ENCODE results near the gene TTC21A.

Gene TTC21A

DNA sequence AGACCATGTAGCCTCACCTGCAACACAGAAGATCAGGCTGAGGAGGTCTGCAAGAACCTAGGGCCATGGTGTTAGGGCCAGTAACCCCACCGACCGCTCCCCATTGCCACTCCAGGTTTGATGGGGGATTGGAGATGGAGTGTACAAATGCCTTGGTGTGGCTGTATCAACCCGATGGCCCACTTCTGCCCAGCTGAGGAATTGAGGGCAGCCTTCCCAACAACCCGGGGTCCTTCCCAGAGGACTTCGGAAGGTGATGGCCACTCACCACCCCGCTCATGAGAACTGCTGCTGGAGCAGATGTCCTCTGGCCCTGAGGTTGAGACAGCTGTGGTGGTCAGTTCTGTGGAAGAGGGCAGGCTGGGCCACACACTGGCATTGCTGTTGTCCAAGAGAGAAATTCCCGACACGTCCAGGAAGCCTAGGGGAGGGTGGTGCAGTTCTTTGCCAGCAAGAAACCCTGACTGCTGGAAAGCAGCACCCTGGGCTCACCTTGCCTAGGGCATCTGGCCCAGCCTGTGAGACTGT, 8.9 kb upstream of the TTC21A start:
- DNase-seq, result no peak

DNA sequence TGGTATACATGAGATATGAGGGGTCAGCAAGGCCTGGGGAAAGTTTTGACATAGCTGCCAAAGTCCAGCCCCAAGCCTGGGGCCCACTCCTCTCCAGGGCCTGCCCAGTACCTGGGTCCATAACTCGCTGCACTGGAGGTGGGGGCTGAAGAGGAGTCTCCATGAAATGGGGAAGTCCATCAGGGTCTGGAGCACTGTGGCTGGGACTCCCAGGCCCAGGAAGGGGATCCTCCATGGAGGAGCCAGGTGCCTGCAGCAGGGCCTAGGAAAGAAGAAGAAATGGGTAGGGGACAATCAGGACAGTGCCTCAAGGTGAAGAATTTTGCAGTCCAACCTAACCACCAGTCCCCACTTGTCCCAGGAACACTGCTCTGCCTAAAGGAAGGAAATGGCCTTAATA, 8.2 kb upstream of the TTC21A start:
- no peak for DNase-seq

DNA sequence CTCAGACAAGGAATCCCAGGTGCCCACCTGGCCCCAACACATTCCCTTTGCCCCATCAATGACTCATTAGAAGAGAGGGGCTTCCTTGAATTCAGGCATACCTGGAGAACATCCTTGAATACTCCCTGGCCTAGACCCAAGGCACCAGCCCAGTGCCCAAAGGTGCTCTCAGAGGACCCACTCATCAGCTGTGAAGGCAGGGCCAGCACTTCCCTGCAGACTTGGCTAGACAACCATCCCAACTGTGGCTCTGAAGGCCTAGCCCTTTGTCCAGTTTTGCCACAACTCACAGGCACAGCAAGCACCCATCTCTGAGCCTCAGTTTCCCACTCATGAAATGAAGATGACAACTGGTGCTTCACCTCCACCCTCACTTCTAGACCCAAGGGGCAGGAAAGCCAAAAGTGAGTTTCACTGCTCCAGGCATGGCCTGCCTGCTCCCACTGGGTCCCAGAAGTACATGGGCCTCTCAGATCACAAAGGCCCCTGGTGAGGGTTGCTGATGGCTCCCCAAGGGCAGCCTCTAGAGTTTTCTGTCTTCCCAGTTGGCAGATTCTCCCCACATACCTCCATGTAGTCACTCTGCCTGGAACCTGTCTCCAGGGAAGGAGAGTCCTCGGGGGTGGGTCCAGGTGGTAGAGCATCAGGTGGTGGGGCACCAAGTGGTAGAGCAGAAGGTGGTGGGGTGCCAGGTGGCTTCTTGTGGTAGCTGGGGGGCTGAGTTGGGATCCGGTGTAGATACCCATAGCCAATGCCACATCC, 7.6 kb upstream of the TTC21A start:
- DNase-seq, result no peak

DNA sequence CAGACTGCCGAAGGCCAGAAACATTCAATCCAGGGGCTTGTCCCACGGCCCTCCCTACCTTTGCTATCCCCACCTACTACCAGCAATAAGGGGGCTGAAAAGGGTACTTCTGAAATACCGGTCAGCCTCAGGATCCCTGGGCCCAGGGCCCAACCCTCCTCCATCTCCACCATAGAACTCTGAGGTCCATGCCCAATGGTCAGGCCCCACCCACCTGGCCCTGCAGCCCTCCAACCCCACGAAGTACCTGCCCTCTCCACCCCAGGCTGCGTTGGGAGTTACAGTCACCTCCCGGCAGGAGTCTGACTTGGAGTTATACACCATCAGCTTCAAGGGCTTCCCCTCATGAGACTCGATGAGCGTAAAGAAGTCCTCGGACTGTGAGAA, 7.0 kb upstream of the TTC21A start:
- no peak for DNase-seq

DNA sequence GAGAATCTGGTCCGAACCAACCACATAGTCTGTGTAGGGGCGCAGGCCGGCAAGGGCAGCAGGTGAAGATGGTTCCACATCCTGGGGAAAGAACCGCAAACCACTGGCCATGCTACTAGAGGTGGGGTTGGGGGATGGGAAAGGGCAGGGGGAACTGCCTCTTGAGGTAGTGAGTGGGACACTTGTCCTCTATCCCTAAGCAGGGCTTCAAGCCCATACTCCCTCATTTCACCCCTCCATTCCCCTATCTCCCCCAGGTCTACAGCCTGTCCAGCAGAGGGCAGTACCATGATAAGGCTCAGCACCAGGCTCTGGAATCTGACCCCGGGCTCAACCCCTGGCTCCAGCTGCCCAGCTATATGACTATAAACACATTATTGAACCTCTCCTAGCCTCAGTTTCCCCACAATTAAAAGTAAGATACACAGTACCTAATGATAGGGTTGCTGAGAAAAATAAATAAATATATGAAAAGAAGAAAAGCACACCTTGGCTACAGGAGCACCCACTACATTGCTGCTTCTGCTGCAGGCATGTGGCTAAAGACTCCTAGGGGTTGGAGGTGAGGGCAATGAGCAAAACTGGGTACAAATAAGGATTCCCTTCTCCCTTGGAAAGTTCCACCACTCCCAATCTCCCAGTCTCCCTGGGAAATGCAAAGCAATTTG, 6.3 kb upstream of the TTC21A start:
- DNase-seq, result no peak

DNA sequence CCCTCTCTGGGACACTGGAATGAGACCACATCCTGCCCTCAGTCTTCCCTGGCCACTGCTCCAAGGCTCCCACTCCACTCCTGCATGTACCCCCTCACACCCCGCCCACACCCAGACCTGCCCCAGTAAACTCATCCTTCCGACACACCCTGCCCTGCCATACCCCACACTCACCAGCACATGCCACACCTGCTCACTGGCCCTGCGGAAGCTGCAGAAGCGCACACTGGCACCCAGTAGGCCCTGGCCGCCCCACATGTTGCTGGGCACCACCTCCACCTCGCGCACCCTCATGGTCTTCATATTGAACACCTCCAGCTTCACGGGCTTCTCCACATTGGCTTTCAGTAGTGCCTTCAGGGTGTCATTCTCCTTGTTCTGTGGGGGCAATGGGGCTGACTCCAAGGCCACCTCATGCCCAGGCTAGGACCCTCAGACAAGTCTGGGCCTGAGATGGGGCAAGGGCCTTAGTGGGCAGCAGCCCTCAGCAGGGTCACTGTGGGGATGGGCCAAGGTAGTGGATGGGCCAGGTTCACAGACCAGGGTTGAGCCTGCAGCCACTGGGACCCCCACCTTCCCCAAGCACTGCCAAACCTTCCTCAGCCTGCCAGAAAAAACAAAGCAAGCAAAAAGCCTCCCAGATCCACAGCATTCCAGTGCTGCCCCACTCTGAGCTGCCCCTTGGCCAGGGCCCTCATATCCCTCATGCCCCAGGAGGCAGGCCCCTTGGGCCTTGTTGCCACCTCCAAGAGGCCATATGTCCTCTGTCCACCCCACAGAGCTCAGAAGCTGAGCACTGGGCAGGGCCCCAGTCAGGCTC, 4.8 kb upstream of the TTC21A start:
- no peak for DNase-seq

DNA sequence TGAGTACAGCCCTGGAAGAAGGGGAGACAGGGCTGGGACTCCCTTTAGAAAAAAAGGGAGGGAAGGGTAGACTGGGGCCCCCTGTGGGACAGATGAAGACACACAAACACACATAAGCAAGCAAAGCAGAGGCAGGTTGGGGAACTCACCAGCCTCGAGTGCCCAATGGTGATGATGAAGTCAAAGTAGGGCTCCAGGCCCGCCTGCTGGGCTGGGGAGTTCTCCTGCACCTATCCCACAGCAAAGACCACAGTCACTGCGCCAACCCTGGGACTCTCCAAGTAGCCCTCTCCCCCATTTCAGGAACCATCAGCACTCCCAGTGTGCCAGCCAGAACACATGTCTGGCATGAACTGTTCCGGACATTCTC, 4.2 kb upstream of the TTC21A start:
- DNase-seq, result no peak

DNA sequence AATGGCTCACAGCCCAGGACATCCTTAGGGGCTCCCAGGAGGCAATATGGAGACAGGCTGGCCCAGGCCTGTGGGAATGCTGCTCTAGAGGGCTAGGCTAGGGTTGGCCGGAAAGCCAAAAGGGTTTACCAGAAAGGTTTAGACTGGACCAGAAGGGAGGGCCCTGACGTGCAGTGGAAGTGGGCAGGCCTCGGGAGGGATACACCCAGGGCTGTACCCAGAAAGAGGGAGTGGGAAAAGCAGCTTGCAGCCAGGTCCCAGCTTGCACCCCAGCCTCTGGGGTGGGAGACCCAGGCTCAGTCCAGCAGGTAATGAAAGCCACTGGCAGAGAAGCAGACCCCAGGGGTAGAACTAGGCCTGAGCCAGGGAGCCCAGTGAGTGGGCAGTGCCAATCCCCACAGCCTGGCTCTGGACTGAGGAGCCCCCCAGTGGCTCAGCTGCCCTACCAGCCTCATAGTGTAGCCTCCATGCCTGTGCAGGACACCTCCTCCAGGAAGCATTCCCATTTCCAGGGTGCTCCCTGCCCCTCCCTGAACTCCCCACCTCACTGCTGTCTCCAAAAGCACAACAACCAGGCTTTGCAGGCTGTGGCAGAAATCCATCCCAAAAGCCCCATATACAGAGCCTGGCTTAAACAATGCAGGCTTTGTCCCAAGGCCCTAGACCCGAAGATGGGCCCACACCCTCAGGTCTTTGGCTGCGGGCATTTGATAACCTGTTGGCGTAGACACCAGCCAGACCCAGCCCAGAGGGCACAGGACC, 3.5 kb upstream of the TTC21A start:
- DNase-seq, result no peak

DNA sequence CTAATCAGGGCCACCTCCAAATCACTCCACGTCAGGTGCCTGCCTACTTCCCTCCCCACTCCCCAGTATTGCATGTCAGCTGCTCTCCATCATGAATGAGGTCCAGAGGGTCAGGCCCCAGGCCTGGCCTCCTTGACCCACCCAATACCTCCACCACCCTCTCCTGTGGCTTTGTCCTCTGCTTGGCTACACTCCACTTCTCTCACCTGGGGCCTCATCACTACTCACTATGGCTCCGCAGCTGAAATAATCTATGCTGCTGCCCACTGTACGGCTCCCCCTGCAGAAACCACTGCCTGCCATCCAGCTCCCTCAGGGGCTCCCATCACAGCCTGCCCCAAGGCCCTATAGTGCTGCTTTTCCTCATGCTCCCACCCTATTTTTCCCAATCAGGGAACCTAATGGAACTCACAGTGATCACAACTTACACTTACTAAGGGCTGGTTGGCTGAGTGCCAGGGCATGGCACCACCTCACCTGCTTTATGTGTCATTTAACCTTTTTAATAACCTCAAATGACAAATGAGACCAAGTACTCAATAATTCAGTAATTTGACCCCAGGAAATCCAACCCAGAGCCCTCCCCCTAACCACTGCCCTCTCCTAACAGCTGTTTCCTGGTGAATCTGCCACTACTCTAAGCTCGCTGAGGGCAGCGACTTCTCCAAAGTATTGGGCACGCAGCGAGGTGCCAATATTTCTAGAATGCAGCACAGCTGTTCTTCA, 2.4 kb upstream of the TTC21A start:
- no peak for DNase-seq

DNA sequence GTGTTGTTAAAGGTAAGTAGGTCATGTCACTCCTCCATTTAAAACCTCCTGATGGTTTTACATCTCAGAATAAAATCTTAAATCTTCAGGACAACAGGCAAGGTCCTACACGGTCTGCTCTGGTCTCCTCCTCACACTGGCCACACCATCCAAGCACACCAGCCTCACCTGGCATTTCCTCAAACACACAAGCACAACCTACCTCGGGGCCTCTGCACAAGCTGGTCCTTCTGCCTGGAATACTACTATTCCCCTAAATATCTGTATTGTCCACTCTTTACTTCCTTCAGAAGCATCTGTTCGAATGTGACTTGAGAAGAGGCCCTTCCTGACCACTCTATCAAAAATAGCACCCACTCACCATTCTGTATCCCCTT, 1.8 kb upstream of the TTC21A start:
- no peak for DNase-seq

DNA sequence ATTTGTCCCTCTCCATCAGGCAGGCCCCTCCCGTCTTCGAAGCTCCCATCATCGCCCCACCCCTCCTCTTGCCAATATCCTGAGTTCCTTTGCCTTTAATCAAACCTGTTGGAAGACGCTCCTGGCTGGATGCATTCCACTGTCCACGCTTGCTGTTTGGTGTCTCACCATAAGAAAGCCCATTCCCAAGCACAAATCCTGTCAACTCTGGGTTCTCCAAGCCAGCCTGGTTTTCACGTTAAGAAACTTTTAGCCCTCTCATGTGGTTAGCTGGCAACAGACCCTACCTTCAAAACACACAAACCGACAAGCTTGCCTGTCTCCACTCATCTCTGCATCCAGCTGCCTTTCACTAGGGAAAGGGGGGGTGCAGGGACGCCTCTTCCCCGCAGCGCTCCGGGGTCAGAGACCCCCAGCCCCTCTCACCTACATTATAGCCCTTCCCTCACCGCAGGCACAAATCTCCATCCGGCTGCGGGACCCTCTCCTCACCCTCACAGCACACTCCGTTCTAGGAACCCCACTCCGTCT, 1.1 kb upstream of the TTC21A start:
- no peak for DNase-seq

DNA sequence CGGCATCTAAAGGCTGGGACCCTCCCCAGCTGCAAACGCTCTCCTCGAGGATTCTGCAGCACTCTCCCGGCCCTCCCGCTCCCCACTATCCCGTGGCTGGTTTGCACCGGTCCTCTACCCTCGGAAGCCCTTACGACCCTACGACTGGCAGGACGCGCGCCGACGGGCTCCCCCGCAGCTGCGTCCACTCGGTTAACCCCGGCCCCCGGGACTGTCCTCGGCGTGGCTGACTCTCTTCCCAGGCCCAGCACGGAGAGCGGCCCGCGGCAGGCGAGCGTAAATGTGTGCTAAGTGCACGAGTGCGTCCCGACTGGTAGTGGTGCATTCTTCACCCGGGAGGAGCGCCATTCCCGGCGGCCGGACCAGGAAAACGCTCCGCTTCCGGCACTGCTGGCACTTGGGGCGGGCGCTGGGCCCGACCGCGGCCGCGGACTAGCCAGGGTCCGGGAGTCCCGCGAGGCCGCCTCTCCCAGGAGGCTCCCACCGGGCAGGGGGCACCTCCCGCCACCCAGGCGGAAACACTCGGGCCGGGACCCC, 561 bp upstream of the TTC21A start:
- no peak for DNase-seq

DNA sequence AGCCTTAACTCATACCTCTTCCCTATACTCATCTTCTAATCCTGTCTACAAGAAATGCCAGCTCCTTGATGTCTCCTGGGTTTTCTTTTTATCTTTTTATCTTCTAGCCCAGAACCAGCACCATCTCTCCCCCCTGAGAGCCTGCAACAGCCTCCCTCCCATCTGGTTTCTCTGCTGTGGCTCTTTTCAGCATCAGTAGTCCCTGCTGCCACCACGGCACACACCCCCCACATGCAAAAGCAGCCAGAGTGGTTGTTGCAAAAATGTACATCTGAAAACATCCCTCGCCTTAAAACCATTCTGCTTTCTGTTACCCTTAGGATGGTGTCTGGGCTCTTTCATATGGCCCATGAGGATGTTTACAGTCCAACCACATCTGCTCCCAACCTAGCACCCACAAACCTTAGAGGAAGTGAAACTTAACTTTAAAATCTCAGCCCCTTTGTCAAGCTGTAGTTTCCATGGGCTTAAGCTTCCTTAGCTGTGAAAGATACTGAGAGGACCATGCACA, 775 bp downstream of the TTC21A start:
- no peak for DNase-seq

DNA sequence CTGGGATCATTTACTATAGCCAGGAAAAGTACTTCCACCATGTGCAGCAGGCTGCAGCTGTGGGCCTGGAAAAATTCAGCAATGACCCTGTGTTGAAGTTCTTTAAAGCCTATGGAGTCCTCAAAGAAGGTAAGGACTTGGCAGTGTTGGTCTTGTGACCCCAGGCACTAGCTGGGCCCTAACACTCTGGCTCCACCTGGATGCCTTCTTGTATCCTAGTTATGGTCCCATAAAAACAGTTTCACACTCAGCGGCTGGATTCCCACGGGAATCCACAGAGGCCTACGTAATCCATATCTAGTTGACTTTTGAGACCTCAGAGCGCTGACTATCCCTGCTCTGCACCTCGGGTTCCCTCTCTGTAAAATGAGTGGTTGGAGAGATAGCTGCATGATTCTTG, 1.6 kb downstream of the TTC21A start:
- DNase-seq, result no peak

DNA sequence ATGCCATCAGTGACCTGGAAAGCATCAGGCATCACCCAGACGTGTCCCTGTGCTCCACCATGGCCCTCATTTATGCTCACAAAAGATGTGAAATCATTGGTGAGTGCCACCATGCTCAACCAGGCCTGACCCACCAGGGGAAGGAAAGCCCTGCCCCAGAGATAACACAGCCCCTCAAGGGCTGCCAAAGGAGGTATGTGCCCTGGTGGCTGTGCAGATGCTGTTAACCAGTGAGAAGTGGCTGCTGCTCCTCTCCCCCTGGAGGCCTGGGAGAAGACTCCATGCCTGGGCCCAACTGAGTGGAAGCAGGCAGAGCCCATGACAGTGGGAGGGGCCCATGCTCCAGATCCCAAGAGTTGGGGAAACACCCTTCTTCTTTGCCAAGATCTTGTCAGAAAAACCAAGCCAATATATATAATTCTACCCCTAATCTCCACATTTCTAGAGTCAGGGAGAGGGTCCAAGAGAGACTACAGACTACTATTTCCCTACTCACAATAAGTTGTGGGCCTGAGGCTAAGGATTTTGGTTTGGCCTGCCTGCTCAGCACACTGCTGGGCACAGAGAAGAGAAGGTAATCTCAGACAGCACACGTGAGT, 2.7 kb downstream of the TTC21A start:
- no peak for DNase-seq

DNA sequence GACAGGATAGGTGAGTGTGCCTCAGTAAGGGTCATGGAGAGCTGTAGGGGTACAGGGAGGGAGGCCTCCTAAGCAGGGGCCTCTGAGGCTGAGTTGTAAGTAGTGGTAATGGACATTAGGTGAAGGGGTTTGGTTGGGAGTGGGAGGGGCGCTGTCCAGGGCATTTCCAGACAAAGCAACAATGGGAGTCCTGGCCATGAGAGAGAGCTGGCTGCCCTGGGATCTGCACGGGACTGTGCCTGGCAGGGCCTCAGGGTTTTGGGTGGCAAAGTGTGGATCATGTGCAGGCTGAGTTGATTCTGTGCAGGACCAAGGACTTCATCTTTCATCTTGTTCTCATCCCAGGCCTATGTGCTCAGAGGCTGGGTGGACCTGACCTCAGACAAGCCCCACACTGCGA, 4.6 kb downstream of the TTC21A start:
- no peak for DNase-seq

DNA sequence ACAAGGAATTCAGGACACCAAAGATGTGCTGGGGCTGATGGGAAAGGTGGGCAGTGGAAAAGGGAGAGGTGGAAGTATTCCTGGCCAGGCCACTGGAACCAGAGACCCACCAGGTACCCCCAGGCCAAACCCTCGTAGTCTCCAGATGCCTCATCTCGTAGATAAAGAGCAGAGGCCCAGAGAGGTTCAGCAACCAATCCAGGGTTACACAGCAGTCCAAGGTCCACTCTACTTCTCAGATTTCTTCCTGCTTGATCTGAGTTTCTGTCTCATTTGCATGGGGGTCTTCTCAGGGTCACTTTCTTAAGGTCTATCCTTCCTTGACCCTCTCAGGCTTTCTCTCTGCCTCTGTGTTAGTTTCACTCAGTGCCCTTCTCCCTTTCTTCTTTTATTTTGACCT, 5.1 kb downstream of the TTC21A start:
- DNase-seq, result no peak

DNA sequence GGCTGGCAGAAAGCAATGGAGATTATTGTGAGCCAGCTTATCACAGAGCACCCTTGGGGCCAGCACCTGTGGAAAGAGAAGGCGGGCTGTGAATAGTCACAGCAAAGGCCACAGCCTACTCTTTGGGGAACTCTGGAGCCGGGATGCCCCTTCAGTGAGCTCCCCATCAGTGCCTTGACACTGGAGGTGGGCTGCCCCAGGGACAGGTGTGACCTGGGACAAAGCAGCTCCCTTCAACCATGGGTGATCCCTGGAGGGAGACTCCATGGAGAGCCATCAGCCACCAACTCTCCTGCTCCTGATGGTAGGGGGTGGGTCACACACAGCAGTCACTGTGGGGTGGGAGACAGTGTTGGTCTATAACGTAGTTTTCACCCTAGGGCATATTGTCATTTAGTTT, 5.8 kb downstream of the TTC21A start:
- DNase-seq, result no peak

DNA sequence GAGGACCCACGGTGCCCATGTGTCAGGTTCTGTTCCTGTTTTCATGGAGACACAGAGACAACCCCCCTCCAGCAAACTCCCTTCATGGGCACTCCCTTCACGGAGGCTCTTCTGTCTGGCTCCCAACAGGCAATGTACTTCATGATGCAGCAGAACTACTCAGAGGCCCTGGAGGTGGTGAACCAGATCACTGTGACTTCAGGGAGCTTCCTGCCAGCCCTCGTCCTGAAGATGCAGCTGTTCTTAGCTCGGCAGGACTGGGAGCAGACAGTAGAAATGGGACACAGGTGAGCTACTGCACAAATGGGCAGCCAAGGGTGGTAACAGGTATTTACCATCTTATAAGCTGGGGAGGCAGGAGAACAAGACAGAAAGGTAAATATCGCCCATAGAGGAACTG, 7.0 kb downstream of the TTC21A start:
- DNase-seq, result no peak

DNA sequence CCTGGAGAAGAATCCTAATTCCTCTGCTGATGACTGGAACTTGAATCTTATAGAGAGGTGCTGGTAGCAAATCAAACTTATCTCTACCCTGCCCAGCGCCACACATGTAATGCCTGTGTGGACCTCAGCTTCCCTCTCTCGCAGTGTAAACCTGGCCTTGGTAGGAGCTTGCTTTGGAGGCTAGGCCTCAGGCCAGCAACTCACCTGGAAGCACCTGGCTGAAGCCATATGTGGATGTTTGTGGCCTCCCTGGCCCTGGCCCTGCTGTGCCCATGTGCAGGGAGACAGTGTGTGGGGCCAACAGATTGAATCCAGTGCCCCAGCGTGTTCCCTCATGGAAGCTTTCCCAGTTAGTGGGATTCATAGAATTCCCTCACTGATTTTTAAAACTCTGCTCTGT, 8.4 kb downstream of the TTC21A start:
- DNase-seq, result no peak

DNA sequence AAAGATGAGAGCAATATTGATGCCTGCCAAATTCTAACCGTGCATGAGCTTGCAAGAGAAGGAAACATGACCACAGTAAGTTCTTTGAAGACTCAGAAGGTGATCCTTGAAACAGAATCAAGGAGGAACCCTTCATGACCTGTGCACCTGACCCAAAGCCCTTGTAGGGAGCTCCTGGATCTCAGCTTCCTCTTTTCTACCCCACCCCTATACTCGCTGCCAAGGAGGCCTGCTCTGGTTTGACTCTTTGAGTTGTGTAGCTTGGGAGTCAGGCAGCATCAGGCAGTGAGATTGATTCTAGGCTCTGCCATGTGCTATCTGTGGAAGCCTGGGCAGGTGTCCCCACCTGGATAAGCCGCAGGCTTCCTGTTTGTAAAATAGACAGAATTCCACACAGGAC, 10.6 kb downstream of the TTC21A start:
- DNase-seq, result no peak
